SU-DHL-6 (cell line): Measurements from ENCODE around the gene RIMBP2.

Source experiments
- H2AFZ ChIP-seq: fragments of 200-600 bp; sonication (generic); 2 replicates; pipeline ENCODE4 v1.6.1; 2014; ENCODE audit warnings: low read depth, mild to moderate bottlenecking, moderate library complexity, mixed read lengths, antibody characterized with exemption, low read length; ENCODE audit not compliant: severe bottlenecking
- H3F3A ChIP-seq: fragments of 200-600 bp; shearing (Covaris generic); 2 replicates; pipeline ENCODE4 v1.6.0; 2016; ENCODE audit warnings: antibody characterized with exemption, mild to moderate bottlenecking; ENCODE audit not compliant: insufficient read depth
- H3K27ac ChIP-seq: fragments of 200-600 bp; sonication (generic); 2 replicates; pipeline ENCODE4 v1.5.1; 2016; ENCODE audit warnings: low read depth, mild to moderate bottlenecking, low read length, moderate library complexity, mixed read lengths
- H3K27me3 ChIP-seq: fragments of 200-600 bp; sonication (generic), shearing (Covaris generic); 2 replicates; pipeline ENCODE4 v1.6.0; 2014; ENCODE audit warnings: mild to moderate bottlenecking, low read length
- H3K36me3 ChIP-seq: fragments of 200-600 bp; sonication (generic); 2 replicates; pipeline ENCODE4 v1.6.1; 2014; ENCODE audit warnings: mild to moderate bottlenecking, low read length, mixed read lengths
- H3K4me2 ChIP-seq: fragments of 300-600, 200-600 bp; shearing (Covaris generic), sonication (generic); 2 replicates; pipeline ENCODE4 v1.6.0; 2014; ENCODE audit warnings: low read length, low read depth, mild to moderate bottlenecking; ENCODE audit not compliant: poor library complexity, severe bottlenecking
- H3K4me3 ChIP-seq: fragments of 200-600 bp; sonication (generic); 2 replicates; pipeline ENCODE4 v1.5.1; 2014; ENCODE audit warnings: antibody characterized with exemption, low read length, mild to moderate bottlenecking, mixed read lengths; ENCODE audit not compliant: insufficient read depth, poor library complexity, severe bottlenecking
- H3K79me2 ChIP-seq: fragments of 200-600 bp; sonication (generic); 2 replicates; pipeline ENCODE4 v1.6.1; 2014; ENCODE audit warnings: mild to moderate bottlenecking, low read length, moderate library complexity; ENCODE audit not compliant: insufficient read depth
- H3K9ac ChIP-seq: fragments of 200-600 bp; sonication (generic); 2 replicates; pipeline ENCODE4 v1.7.0; 2014; ENCODE audit warnings: mild to moderate bottlenecking, low read length
- H3K9me2 ChIP-seq: fragments of 200-600 bp; sonication (generic); replicated peaks from 2 replicates; pipeline ENCODE4 v1.6.1; 2014; ENCODE audit warnings: low read length; ENCODE audit not compliant: insufficient read depth
- H3K9me3 ChIP-seq: fragments of 200-600 bp; sonication (generic); 2 replicates; pipeline ENCODE4 v1.6.1; 2014; ENCODE audit warnings: low read length, mixed read lengths; ENCODE audit not compliant: insufficient read depth
- H4K20me1 ChIP-seq: fragments of 200-600 bp; sonication (generic); 2 replicates; pipeline ENCODE4 v1.6.1; 2014; ENCODE audit warnings: low read depth, mild to moderate bottlenecking, antibody characterized with exemption, low read length, moderate library complexity, mixed read lengths
- EZH2phosphoT487 ChIP-seq: fragments of 200-600 bp; sonication (generic), shearing (Covaris generic); conservative IDR thresholded peaks from 2 replicates; pipeline ENCODE4 v1.6.1; 2018; ENCODE audit warnings: mild to moderate bottlenecking, antibody characterized with exemption, low read length, moderate library complexity, mixed read lengths
- TF ChIP-seq, protein P1 (sequence below): fragments of 200-600 bp; sonication (generic); IDR thresholded peaks from one replicate; pipeline ENCODE4 v1.5.1; 2017; ENCODE audit warnings: antibody characterized with exemption, mild to moderate bottlenecking, low read length, moderate library complexity; ENCODE audit not compliant: insufficient read depth, poor library complexity, severe bottlenecking

Gene RIMBP2

DNA sequence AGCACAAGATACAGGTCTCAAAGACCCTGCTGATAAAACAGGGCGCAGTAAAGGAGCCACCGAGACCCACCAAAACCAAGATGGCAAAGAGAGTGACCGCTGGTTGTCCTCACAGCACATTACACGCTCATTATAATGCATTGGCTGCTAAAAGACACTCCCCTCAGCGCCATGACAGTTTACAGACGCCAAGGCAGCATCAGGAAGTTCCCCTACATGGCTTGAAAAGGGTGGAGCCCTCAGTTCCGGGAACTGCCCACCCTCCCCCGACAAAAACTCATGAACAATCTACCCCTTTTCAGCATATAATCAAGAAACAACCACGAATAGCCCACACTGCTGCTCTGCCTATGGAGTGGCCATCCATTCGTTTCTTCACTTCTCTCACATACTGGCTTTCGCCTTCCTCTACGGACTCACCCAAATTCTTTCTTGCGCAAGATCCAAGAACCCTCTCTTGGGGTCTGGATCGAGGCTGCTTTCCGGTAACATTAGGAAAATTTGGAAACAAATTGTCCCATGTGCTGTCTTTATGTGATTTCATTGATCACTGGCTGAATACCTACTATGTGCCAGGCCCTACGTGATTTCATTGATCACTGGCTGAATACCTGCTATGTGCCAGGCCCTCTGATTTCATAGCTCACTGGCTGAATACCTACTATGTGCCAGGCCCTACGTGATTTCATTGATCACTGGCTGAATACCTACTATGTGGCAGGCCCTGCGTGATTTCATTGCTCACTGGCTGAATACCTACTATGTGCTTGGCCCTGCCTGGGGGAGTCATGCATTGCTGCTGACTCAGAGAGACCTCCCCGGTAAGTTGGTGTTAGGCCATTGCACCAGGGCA lies 252.1 kb downstream of the RIMBP2 start:
- H3K27me3 ChIP-seq, result no peaks in the 10 kb centered on the region

DNA sequence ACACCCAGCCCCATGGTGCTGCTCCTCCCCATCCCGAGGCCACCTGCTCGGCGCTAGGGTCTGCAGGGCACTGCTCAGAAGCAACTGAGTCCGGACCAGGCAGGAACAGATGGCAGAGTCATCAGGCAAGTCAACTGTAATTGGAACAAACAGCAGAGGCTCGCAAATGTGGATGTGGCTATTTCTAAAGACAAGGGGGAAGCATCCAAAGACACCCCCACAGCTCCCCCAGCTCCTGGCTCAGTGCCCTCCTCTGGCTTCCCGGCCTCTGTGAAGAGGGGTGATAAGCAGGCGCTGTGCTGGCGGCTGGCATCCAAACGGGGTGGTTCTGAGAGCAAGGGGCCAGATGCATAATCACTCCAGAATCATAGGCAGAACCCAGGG lies 252.8 kb downstream of the RIMBP2 start:
- no peak overlapping the region for H3K4me2 ChIP-seq
- no peaks in the 10 kb centered on the region for H4K20me1 ChIP-seq
- no peaks in the 10 kb centered on the region for H3K9me2 ChIP-seq
- H2AFZ ChIP-seq, result no peak overlapping the region
- H3K36me3 ChIP-seq, result no peaks in the 10 kb centered on the region
- no peaks in the 10 kb centered on the region for H3K27me3 ChIP-seq
- no peak overlapping the region for H3K27ac ChIP-seq
- H3F3A ChIP-seq, result no peaks in the 10 kb centered on the region
- H3K4me3 ChIP-seq, result no peak overlapping the region
- H3K9ac ChIP-seq, result no peak overlapping the region
- no peaks in the 10 kb centered on the region for H3K79me2 ChIP-seq
- H3K9me3 ChIP-seq, result 0 out of 2 replicates have a peak, but pooled peaks cover 5% of the 10 kb centered on the region
- TF ChIP-seq, protein P1, sequence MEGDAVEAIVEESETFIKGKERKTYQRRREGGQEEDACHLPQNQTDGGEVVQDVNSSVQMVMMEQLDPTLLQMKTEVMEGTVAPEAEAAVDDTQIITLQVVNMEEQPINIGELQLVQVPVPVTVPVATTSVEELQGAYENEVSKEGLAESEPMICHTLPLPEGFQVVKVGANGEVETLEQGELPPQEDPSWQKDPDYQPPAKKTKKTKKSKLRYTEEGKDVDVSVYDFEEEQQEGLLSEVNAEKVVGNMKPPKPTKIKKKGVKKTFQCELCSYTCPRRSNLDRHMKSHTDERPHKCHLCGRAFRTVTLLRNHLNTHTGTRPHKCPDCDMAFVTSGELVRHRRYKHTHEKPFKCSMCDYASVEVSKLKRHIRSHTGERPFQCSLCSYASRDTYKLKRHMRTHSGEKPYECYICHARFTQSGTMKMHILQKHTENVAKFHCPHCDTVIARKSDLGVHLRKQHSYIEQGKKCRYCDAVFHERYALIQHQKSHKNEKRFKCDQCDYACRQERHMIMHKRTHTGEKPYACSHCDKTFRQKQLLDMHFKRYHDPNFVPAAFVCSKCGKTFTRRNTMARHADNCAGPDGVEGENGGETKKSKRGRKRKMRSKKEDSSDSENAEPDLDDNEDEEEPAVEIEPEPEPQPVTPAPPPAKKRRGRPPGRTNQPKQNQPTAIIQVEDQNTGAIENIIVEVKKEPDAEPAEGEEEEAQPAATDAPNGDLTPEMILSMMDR, result no peak
- no peak for TF ChIP-seq EZH2phosphoT487

More for the DNA sequence above, 252.1 kb downstream of the RIMBP2 start:
- Histone ChIP-seq H3K9me2 (no peaks in the 10 kb centered on the region), H3K9ac (no peak overlapping the region), H3F3A (no peaks in the 10 kb centered on the region), H3K4me2 (no peak overlapping the region), H4K20me1 (no peaks in the 10 kb centered on the region), H3K79me2 (no peaks in the 10 kb centered on the region), H2AFZ (no peak overlapping the region), H3K9me3 (0 out of 2 replicates have a peak, but pooled peaks cover 5% of the 10 kb centered on the region), H3K4me3 (no peak overlapping the region), H3K27ac (no peak overlapping the region), H3K36me3 (no peaks in the 10 kb centered on the region)
- no peak for TF ChIP-seq EZH2phosphoT487
- TF ChIP-seq, protein P1, result no peak

DNA sequence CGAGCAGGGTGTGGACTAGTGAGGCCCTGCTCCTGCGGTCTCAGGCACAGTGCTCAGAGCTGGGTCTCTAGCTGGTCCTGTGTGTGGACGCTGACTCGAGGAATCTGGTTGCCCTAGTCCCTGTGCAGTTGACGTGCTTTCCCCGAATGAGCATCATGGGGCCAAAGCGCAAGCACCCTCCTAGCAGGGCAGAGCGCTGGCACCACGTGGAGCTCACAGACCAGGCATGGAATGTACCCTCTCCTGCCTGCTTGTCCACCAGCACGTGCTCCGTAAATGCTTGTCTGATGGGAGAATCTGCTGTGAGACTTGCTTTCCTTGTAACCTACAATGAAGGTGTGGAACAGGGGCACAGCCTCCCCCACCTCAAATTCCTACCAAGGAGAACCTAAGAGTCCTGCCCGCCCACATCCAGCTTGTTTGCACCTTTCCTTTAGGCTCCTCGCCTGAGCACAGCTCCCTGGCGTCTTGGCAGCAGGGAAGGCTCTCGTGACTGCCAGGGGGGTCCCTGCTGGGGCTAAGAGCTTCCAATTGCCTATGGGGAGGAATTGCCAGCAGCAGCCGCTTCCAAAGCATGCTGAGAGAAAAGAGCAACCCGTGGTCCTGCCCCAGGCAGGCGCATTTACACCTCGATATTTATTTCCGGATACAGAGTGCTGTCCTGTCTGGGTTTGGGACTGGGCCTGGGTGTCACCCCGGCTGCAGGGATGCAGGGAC lies 253.4 kb downstream of the RIMBP2 start:
- Histone ChIP-seq H3K4me2 (no peak overlapping the region), H4K20me1 (no peaks in the 10 kb centered on the region), H3K36me3 (no peaks in the 10 kb centered on the region), H3K79me2 (no peaks in the 10 kb centered on the region), H3K4me3 (no peak overlapping the region), H3K27me3 (no peaks in the 10 kb centered on the region), H2AFZ (no peak overlapping the region), H3K9ac (no peak overlapping the region), H3F3A (no peaks in the 10 kb centered on the region), H3K9me3 (0 out of 2 replicates have a peak, but pooled peaks cover under 1% of the 10 kb centered on the region), H3K9me2 (no peaks in the 10 kb centered on the region), H3K27ac (no peak overlapping the region)
- TF ChIP-seq, protein P1, result no peak
- no peak for TF ChIP-seq EZH2phosphoT487
